Measurements from ENCODE around the gene ABR.
"Not testable (repeated sequence)": the region's sequence is repeated elsewhere in the genome, so short reads cannot be mapped to it uniquely, and the experiment has no call there.

ABR gene

GRCh38 chr17:1145311-1145986 lies 34.3 kb downstream of the ABR start:
- FAIRE-seq, result no peak

- no peak for FAIRE-seq
These were observed 35.6 kb downstream of the ABR start for GRCh38 chr17:1144162-1144561.

GRCh38 chr17:1143573-1143972 lies 36.2 kb downstream of the ABR start:
- FAIRE-seq, result no peak

GRCh38 chr17:1142561-1142971 lies 37.2 kb downstream of the ABR start:
- FAIRE-seq, result no peak

GRCh38 chr17:1137465-1137894 lies 42.3 kb downstream of the ABR start:
- FAIRE-seq, result no peak

- no peak for FAIRE-seq
These were observed 43.0 kb downstream of the ABR start for GRCh38 chr17:1136748-1137147.

- no peak for FAIRE-seq
These were observed 45.0 kb downstream of the ABR start for GRCh38 chr17:1134634-1135324.

GRCh38 chr17:1130191-1130590 lies 49.6 kb downstream of the ABR start:
- FAIRE-seq, result no peak

GRCh38 chr17:1128463-1128862 lies 51.3 kb downstream of the ABR start:
- FAIRE-seq, result not testable (repeated sequence)

GRCh38 chr17:1126801-1127550 lies 52.8 kb downstream of the ABR start:
- no peak for FAIRE-seq

- no peak for FAIRE-seq
These were observed 53.5 kb downstream of the ABR start for GRCh38 chr17:1126250-1126797.

- no peak for FAIRE-seq
These were observed 54.0 kb downstream of the ABR start for GRCh38 chr17:1125788-1126145.

GRCh38 chr17:1124896-1125787 lies 54.6 kb downstream of the ABR start:
- no peak for FAIRE-seq

GRCh38 chr17:1123921-1124715 lies 55.7 kb downstream of the ABR start:
- no peak for FAIRE-seq

- FAIRE-seq, result no peak
These were observed 56.4 kb downstream of the ABR start for GRCh38 chr17:1123393-1123831.

- peak; percentile 47 for FAIRE-seq
These were observed 57.0 kb downstream of the ABR start for GRCh38 chr17:1122533-1123392.

GRCh38 chr17:1121442-1121817 lies 58.4 kb downstream of the ABR start:
- FAIRE-seq, result not testable (repeated sequence)

GRCh38 chr17:1120596-1121441 lies 59.0 kb downstream of the ABR start:
- FAIRE-seq, result no peak

GRCh38 chr17:1119924-1120323 lies 59.9 kb downstream of the ABR start:
- no peak for FAIRE-seq

- no peak for FAIRE-seq
These were observed 63.2 kb downstream of the ABR start for GRCh38 chr17:1116602-1117001.
